A673 (cell line): ENCODE measurements around the gene IL6R.

ENCODE experiments used
- EZH2 ChIP-seq: fragments of 200-600 bp; sonication (generic); IDR thresholded peaks from 2 replicates; pipeline ENCODE4 v1.6.1; 2017; ENCODE audit warnings: borderline replicate concordance, low read depth, mild to moderate bottlenecking, mixed read lengths, antibody characterized with exemption, low read length; ENCODE audit not compliant: poor library complexity, severe bottlenecking
- TF ChIP-seq, protein P1 (sequence below): fragments of 300-800, 200-600 bp; sonication (generic); conservative IDR thresholded peaks from 2 replicates; pipeline ENCODE4 v1.5.1; 2017; ENCODE audit warnings: low read depth, mild to moderate bottlenecking, antibody characterized with exemption, low read length, moderate library complexity, mixed read lengths

DNA sequence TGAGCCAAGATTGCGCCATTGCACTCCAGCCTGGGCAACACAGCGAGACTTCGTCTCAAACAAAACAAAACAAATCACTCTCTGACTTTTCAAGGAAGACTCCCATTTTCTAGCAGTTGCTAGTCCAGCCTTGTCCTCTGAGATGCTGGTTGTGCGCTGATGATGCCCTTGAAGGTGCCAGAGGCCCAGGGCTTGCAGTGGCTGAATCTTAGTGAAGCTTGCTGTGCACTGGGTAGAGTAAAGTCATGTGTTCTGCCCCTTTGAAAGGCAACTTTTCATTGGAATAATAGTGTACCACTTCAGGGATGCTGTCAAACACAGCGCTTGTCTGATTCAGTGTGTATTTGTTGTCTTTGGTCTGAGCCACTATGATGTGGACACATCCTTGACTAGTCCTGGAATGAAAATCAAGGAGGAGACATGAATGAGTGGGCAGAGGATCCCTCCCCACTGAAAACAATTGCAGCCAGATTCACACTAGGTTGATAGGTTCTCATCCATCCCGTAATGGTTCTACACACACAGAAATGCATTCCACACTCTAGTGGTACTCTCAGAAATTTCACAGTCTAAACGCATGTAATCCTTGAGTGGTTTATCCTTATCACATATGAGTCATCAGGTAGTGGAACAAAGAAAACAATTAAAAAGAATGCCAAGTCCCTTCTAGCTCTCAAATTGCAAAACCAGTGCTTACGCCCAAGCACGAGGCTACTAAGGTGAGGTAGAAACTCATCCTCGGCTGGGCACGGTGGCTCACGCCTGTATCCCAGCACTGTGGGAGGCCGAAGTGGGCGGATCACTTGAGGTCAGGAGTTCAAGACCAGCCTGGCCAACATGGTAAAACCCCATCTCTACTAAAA is 79.0 kb downstream of the IL6R start:
- TF ChIP-seq, protein P1, sequence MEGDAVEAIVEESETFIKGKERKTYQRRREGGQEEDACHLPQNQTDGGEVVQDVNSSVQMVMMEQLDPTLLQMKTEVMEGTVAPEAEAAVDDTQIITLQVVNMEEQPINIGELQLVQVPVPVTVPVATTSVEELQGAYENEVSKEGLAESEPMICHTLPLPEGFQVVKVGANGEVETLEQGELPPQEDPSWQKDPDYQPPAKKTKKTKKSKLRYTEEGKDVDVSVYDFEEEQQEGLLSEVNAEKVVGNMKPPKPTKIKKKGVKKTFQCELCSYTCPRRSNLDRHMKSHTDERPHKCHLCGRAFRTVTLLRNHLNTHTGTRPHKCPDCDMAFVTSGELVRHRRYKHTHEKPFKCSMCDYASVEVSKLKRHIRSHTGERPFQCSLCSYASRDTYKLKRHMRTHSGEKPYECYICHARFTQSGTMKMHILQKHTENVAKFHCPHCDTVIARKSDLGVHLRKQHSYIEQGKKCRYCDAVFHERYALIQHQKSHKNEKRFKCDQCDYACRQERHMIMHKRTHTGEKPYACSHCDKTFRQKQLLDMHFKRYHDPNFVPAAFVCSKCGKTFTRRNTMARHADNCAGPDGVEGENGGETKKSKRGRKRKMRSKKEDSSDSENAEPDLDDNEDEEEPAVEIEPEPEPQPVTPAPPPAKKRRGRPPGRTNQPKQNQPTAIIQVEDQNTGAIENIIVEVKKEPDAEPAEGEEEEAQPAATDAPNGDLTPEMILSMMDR = no peak
- TF ChIP-seq EZH2 = no peak
